HG03159 (cell line): ENCODE measurements around the gene KRTAP10-8.
"Not testable (repeated sequence)": the region's sequence is repeated elsewhere in the genome, so short reads cannot be mapped to it uniquely, and the experiment has no call there.

ENCODE experiments used
- ATAC-seq: cut with Tn5 transposase; IDR thresholded peaks from one replicate; pipeline ENCODE4 v1.9.1; 2021; ENCODE audit warnings: mild to moderate bottlenecking, moderate library complexity; ENCODE audit not compliant: unreplicated experiment

KRTAP10-8 gene, protein sequence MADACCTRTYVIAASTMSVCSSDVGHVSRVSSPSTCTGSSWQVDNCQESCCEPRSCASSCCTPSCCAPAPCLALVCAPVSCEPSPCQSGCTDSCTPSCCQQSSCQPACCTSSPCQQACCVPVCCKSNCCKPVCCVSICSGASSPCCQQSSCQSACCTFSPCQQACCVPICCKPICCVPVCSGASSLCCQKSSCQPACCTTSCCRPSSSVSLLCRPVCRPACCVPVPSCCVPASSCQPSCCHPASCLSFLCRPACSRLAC

DNA sequence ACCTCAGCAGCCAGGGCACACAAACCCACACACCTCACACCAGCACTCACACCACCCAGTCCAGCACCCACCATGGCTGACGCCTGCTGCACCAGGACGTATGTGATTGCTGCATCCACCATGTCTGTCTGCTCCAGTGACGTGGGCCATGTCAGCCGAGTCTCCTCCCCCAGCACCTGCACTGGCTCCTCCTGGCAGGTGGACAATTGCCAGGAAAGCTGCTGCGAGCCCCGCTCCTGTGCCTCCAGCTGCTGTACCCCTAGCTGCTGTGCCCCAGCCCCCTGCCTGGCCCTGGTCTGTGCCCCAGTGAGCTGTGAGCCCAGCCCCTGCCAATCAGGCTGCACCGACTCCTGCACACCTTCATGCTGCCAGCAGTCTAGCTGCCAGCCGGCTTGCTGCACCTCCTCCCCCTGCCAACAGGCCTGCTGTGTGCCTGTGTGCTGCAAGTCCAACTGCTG lies at the start of gene KRTAP10-8:
TSS of gene KRTAP10-8 (plus strand) at position 51 of the 458 bp plus-strand sequence. CDS start at position 73, 22 bp downstream.
- ATAC-seq, result no peak

GRCh38 chr21:44564099-44564498 lies 47.8 kb upstream of the KRTAP10-8 start:
- no peak for ATAC-seq

DNA sequence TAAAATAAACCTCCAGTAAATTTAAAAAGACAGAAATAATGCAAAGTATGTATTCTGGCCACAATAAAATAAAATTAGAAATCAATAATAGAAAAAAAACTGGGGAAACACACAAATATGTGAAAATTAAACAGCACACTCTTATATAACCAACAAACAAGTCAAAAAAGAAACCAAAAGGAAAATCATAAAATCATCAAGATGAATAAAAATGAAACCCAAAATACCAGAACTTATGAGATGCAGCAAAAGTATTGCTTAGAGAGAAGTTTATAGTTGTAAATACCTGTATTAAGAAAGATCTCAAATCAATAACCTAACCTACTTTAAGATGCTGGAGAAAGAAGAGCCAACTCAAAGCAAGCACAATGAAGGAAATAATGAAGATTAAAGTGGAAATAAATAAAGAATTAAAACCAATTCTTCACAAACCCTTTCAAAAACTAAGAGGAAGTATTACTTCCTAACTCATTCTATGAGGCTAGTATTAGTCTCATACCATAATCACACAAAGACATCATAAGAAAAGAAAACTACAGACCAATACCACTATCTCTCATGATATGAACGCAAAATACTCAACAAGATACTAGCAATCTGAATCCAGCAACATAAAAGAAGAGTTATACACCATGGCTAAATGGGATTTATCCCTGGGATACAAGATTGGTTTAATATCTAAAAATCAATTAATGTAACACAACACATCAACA lies 46.8 kb upstream of the KRTAP10-8 start:
- ATAC-seq, result no peak

- no peak for ATAC-seq
Measured at GRCh38 chr21:44566403-44566802, 45.5 kb upstream of the KRTAP10-8 start.

DNA sequence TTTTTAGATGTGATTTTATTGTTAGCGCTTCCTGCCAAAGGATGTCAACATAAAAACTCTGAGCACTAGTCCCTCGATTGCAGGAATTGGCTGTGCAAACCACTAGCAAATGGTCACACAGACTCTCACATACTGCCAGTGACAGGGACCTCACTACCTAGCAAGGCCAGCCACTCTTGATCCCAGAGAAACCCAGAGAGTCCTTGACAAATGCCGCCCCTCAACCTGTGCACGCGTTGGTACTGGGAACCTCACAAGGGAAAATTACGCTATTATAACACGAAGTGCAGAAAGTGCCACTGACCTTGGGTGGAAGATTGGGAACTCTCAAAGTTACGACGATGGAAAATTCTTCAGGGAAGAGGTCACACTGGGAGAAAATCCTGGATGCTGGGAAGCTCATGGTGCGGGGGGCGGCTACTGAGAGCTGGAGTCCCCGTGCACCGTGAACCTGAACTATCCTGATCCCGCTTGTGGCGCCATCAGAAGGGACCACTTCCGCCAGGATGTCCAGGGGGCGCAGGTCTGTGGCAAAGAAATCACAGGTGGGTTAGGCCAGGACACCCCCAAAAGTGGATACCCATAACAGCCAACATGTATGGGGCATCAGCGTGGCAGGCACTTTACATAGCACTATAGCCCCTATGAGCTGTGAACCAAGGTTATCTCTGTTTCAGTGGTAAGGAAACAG lies 44.3 kb upstream of the KRTAP10-8 start:
- ATAC-seq, result no peak

DNA sequence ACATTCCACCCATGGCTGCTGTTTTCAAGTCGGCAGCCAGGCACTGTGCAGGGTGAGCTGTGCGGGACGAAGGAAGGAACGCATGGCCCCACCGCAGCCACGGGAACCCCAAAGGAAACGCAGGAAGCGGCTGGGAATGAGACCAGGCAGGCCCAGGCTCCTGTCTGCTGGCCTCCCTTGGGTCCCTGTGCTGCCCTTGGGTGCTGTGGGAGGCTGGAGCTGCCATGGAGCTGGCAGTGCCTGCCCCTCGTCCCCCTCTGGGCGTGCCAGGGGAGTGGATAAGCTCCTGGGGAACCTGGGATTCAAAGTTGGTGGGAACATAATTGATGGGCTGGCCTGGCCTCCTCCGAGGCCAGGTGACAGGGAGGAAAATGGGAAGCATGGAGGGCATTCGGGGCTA lies 43.6 kb upstream of the KRTAP10-8 start:
- no peak for ATAC-seq

DNA sequence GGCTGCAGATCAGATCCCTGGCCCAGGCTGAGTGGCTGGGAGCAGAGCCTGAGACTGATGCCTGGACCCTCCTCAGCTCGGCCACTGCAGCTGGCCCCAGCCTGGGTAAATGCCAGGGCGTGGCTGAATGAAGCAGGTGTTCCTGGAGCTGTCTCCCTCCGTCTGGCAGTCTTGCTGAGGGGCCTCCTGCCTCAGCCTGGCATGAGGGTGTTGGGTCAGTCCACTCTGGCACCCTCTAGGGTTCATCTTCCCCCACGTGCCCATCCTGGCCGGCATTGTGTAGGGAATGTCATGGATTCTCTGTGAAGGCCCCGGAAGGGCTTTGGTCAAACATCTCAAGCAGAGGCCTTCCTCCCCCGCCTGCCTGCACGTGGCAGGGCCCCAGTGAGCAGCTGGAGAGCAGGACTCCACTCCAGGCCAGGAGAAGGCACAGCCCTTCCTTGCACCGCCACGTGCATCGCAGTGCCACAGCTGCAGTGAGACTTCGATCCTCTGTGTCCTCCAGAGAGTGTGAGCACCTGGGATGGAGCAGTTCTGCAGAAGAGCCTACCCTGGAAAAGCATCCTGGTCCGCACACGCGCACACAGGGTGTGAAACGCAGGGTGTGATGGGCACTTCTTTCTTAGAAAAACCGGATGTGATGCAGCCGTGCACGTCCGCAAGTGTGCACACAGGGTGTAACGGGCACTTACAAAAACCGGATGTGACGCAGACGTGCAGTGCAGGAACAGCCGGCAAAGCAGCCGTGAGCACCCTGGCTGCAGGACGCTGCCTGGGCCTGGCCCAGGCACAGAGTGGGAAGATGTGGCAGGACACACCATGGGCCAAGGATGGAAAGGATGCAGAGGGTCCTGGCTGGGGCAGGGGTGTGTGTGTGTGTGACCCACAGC lies 43.0 kb upstream of the KRTAP10-8 start:
- ATAC-seq, result no peak

DNA sequence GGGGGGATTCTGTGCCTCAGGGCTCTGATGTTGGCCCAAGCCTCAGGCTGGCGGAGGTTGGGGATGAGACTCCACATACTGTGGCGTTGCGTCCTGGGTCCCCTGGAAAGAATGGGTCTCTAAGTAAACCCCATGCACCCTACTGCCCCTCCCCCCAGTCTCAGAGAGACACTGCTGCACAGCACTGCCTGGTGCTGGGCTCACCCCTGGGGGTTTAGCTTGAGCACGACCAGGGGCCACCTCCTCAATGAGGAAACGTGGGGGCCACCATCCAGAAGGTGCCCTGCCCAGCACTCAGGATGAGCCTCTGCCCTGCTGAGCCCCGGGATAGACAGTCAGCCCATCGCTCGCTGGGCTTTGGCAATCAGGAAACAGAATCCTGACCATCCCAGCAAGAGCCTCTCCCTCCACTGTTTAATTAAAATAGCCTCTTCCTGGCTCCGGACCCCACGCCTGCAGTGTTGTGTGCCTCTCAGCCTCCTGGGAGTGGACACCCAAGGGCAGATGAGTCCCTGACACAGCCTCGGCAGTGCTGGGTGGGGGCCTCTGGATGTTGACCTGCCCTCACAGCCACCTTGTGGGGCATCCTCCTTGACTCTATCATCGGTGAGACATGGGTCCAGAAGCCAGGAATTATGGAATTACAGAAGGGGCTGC lies 41.9 kb upstream of the KRTAP10-8 start:
- ATAC-seq, result no peak

DNA sequence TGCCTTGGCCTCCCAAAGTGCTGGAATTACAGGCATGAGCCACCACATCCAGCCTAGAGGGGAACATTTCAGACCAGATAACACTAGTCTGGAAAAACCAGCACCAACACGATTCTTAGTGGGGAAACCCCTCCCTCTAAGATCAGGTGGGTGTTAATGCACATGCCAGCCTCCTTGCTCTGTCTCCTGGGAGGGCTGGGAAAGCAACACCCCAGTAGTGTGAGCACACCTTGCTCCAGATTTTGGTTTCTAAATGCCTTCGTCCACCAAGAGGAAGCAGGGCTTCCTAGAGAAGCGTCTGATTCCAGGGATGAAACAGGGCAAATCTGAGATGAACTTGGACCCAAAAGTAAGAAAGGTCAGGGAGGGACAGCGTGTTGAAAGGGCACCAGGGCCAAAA lies 40.6 kb upstream of the KRTAP10-8 start:
- ATAC-seq, result no peak

- no peak for ATAC-seq
Measured at GRCh38 chr21:44571844-44572782, 39.8 kb upstream of the KRTAP10-8 start.

GRCh38 chr21:44572959-44573583 lies 38.8 kb upstream of the KRTAP10-8 start:
- ATAC-seq, result no peak

DNA sequence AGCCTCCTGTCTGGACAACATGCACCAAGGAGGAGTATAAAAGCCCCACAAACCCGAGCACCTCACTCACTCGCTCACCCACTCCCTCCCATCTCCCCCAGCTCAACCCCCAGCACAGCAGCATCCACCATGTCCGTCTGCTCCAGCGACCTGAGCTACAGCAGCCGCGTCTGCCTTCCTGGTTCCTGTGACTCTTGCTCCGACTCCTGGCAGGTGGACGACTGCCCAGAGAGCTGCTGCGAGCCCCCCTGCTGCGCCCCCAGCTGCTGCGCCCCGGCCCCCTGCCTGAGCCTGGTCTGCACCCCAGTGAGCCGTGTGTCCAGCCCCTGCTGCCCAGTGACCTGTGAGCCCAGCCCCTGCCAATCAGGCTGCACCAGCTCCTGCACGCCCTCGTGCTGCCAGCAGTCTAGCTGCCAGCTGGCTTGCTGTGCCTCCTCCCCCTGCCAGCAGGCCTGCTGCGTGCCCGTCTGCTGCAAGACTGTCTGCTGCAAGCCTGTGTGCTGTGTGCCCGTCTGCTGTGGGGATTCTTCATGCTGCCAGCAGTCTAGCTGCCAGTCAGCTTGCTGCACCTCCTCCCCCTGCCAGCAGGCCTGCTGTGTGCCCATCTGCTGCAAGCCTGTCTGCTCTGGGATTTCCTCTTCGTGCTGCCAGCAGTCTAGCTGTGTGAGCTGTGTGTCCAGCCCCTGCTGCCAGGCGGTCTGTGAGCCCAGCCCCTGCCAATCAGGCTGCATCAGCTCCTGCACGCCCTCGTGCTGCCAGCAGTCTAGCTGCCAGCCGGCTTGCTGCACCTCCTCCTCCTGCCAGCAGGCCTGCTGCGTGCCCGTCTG lies 38.0 kb upstream of the KRTAP10-8 start, which contains the start of gene KRTAP10-4:
TSS of gene KRTAP10-4 (plus strand) at position 100 of the 827 bp plus-strand sequence. CDS start at position 130, 30 bp downstream.
- not testable (repeated sequence) for ATAC-seq

- ATAC-seq, result no peak
Measured at GRCh38 chr21:44574457-44575306, 37.2 kb upstream of the KRTAP10-8 start.

DNA sequence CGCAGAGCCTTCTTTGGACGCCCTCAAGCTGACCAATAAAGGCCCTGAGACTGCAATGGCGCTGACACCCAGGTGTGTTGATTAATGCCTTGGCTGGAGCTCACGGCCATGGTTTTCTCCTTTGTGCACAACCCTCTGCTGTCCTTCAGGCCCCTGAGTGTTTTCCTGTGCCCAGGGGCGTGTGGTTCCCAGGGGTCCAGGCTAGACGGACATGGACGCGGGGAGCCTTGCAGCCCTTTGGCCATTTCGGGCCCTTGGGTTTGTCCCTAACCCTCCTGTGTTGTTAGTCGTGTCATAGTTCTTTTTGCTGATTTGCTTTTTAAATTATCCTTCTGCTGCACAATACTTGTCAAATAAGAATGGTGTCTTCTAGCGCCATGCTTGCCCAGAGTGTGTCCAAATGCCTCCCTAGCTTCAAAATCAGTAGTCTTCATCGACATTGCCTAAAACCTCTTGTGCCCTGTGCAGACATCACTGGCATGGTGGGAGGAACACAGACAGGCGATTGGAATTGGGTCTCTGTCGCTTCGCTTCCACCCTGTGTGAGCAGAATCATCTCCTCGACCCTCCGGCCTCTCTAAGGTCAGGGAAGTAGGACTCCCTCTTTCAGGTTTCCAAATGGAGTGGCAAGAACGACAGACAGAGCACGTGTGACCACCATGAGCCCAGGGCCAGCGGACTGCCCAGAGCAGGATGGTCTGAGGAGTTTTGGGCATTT lies 36.4 kb upstream of the KRTAP10-8 start:
- no peak for ATAC-seq

DNA sequence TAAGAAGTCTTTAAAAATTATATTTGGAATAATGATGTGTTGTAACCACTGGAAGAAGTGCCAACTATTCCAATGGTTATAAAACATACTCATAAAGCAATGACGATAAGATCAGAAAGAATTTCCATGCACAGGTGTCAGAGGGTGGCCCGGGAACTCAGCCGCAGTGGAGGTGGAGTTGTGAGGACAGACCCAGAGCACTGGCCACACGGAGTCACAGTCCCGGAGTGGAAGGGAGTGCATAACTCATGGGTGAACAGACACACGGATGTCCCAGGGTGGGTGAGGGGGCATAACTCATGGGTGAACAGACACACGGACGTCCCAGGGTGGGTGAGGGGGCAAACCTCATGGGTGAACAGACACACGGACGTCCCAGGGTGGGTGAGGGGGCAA lies 35.9 kb upstream of the KRTAP10-8 start:
- ATAC-seq, result no peak

DNA sequence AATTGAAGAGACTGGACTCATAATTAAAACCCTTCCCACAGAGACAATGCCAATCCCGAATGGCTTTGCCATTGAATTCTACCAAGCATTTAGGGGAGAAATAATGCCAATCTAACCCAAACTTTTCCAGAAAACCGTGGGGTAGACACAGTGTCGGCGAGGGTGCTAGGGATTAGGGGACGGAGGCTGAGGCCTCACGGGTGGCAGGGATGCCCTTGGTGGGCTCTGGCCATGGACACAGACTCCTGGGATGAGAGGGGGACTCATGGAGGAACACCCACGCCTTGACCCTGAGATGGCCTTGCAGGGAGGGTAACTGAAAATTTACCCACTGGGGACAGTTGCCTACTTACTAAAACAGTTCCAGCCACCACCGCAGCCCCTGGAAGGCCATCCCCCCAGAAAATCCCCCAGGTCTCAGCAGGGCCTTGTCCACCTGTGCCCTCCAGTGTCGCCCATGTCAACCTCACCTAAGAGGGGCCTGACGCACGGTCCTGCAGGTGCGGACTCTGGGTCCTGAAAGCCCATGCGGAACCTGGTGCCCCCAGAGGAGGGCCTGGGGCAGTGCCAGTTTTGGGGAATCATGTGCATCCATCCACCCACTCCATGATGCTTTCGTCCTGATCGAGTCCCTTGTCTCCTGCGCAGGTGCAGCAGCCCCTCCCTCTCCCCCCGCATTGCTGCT lies 33.4 kb upstream of the KRTAP10-8 start:
- ATAC-seq, result no peak
